Loucy (cell line): ENCODE data around the gene CCL25.

ENCODE experiments used
- H2AFZ ChIP-seq: fragments of 200-600 bp; sonication (generic); 2 replicates; pipeline ENCODE4 v1.6.0; 2016; ENCODE audit warnings: antibody characterized with exemption, mild to moderate bottlenecking, low read length, moderate library complexity
- H3F3A ChIP-seq: fragments of 200-600 bp; 2 replicates; pipeline ENCODE4 v1.6.0; 2016; ENCODE audit warnings: antibody characterized with exemption, low read depth, mild to moderate bottlenecking
- H3K27me3 ChIP-seq: fragments of 200-600 bp; sonication (generic); 2 replicates; pipeline ENCODE4 v1.6.1; 2014; ENCODE audit warnings: low read length, mild to moderate bottlenecking; ENCODE audit not compliant: insufficient read depth, poor library complexity, severe bottlenecking
- H3K36me3 ChIP-seq: fragments of 200-600 bp; sonication (generic); 2 replicates; pipeline ENCODE4 v1.6.1; 2016; ENCODE audit warnings: low read length; ENCODE audit not compliant: insufficient read depth
- H3K4me1 ChIP-seq: fragments of 200-600 bp; sonication (generic); 2 replicates; pipeline ENCODE4 v1.5.1; 2014; ENCODE audit warnings: low read length, mild to moderate bottlenecking; ENCODE audit not compliant: insufficient read depth, poor library complexity, severe bottlenecking
- H3K4me2 ChIP-seq: fragments of 200-600 bp; sonication (generic); 2 replicates; pipeline ENCODE4 v1.6.0; 2014; ENCODE audit warnings: antibody characterized with exemption, low read length, low read depth, mild to moderate bottlenecking; ENCODE audit not compliant: poor library complexity, severe bottlenecking
- H3K4me3 ChIP-seq: fragments of 200-600 bp; sonication (generic); 2 replicates; pipeline ENCODE4 v1.5.1; 2014; ENCODE audit warnings: low read length, mild to moderate bottlenecking, mixed read lengths; ENCODE audit not compliant: poor library complexity, severe bottlenecking
- H3K79me2 ChIP-seq: fragments of 200-600 bp; sonication (generic); 2 replicates; pipeline ENCODE4 v1.6.1; 2014; ENCODE audit warnings: low read length; ENCODE audit not compliant: insufficient read depth
- H3K9ac ChIP-seq: fragments of 200-600 bp; sonication (generic); 2 replicates; pipeline ENCODE4 v1.6.0; 2014; ENCODE audit warnings: mild to moderate bottlenecking, low read depth, low read length, moderate library complexity; ENCODE audit not compliant: poor library complexity, severe bottlenecking
- H3K9me2 ChIP-seq: fragments of 200-600 bp; sonication (generic); replicated peaks from 2 replicates; pipeline ENCODE4 v1.6.1; 2016; ENCODE audit warnings: low read depth, low read length, mixed read lengths
- H3K9me3 ChIP-seq: fragments of 200-600 bp; sonication (generic); 2 replicates; pipeline ENCODE4 v1.6.1; 2014; ENCODE audit warnings: mild to moderate bottlenecking, antibody characterized with exemption, low read length, low read depth; ENCODE audit not compliant: insufficient read depth
- H4K20me1 ChIP-seq: fragments of 200-600 bp; sonication (generic); 2 replicates; pipeline ENCODE4 v1.6.0; 2014; ENCODE audit warnings: antibody characterized with exemption, low read length, mild to moderate bottlenecking; ENCODE audit not compliant: insufficient read depth, poor library complexity, severe bottlenecking
- CTCF ChIP-seq: fragments of 200-600 bp; sonication (generic); conservative IDR thresholded peaks from 2 replicates; pipeline ENCODE4 v1.5.1; 2014; ENCODE audit warnings: mild to moderate bottlenecking, antibody characterized with exemption, low read length
- EZH2phosphoT487 ChIP-seq: fragments of 200-600 bp; IDR thresholded peaks from 2 replicates; pipeline ENCODE4 v1.6.1; 2018; ENCODE audit warnings: antibody characterized with exemption, mild to moderate bottlenecking, moderate library complexity, borderline replicate concordance

CCL25 gene

GRCh38 chr19:8088752-8089663 is 36.4 kb downstream of the CCL25 start:
- Histone ChIP-seq H3K4me3 (no peak overlapping the region), H3K9ac (no peak overlapping the region), H3K4me2 (no peak overlapping the region), H3K36me3 (no peaks in the 10 kb centered on the region), H3K9me3 (no peaks in the 10 kb centered on the region), H3F3A (no peaks in the 10 kb centered on the region), H4K20me1 (no peaks in the 10 kb centered on the region), H3K79me2 (no peaks in the 10 kb centered on the region), H3K27me3 (no peaks in the 10 kb centered on the region), H2AFZ (no peak overlapping the region), H3K9me2 (no peaks in the 10 kb centered on the region), H3K4me1 (no peaks in the 10 kb centered on the region)
- TF ChIP-seq EZH2phosphoT487 = no peak
- no peak for TF ChIP-seq CTCF

- no peak overlapping the region for H3K9ac ChIP-seq
- no peaks in the 10 kb centered on the region for H3K79me2 ChIP-seq
- no peaks in the 10 kb centered on the region for H4K20me1 ChIP-seq
- TF ChIP-seq CTCF = no peak
- no peak for TF ChIP-seq EZH2phosphoT487
- 0 out of 2 replicates have a peak, but pooled peaks cover under 1% of the 10 kb centered on the region for H3K9me3 ChIP-seq
- H2AFZ ChIP-seq = no peak overlapping the region
- H3K4me2 ChIP-seq = no peak overlapping the region
- H3K4me3 ChIP-seq = no peak overlapping the region
- H3K4me1 ChIP-seq = no peaks in the 10 kb centered on the region
- H3F3A ChIP-seq = no peaks in the 10 kb centered on the region
- no peaks in the 10 kb centered on the region for H3K27me3 ChIP-seq
- H3K36me3 ChIP-seq = no peaks in the 10 kb centered on the region
- no peaks in the 10 kb centered on the region for H3K9me2 ChIP-seq
Measured at GRCh38 chr19:8089664-8090601, 37.4 kb downstream of the CCL25 start.

- no peak overlapping the region for H2AFZ ChIP-seq
- no peaks in the 10 kb centered on the region for H3K4me1 ChIP-seq
- no peaks in the 10 kb centered on the region for H3F3A ChIP-seq
- H3K9me3 ChIP-seq = peaks cover 10% of the 10 kb centered on the region; the same call in 1 of the 2 replicates
- no peaks in the 10 kb centered on the region for H3K9me2 ChIP-seq
- no peaks in the 10 kb centered on the region for H3K79me2 ChIP-seq
- no peaks in the 10 kb centered on the region for H3K27me3 ChIP-seq
- H3K9ac ChIP-seq = no peak overlapping the region
- H3K36me3 ChIP-seq = no peaks in the 10 kb centered on the region
- H3K4me3 ChIP-seq = no peak overlapping the region
- H3K4me2 ChIP-seq = no peak overlapping the region
- TF ChIP-seq EZH2phosphoT487 (no peak), CTCF (no peak)
- no peaks in the 10 kb centered on the region for H4K20me1 ChIP-seq
Measured at GRCh38 chr19:8090950-8091349, 38.4 kb downstream of the CCL25 start.
